Fibroblast of pulmonary artery (primary cell): ENCODE measurements around the gene SLC9A8.

Source experiments
- DNase-seq: peaks from one replicate; pipeline ENCODE4 v3.0.0-alpha.2; 2010; ENCODE audit warnings: low read depth
- H3K4me3 ChIP-seq: replicated peaks from 2 replicates; pipeline ENCODE4 v1.5.1; 2011; ENCODE audit warnings: low read depth, mild to moderate bottlenecking, control low read depth, low read length, moderate library complexity
- TF ChIP-seq, protein P1 (sequence below): IDR thresholded peaks from 2 replicates; pipeline ENCODE4 v1.5.1; 2011; ENCODE audit warnings: mild to moderate bottlenecking, control low read depth, low read length, inconsistent platforms; ENCODE audit errors: missing control alignments

The SLC9A8 gene

DNA sequence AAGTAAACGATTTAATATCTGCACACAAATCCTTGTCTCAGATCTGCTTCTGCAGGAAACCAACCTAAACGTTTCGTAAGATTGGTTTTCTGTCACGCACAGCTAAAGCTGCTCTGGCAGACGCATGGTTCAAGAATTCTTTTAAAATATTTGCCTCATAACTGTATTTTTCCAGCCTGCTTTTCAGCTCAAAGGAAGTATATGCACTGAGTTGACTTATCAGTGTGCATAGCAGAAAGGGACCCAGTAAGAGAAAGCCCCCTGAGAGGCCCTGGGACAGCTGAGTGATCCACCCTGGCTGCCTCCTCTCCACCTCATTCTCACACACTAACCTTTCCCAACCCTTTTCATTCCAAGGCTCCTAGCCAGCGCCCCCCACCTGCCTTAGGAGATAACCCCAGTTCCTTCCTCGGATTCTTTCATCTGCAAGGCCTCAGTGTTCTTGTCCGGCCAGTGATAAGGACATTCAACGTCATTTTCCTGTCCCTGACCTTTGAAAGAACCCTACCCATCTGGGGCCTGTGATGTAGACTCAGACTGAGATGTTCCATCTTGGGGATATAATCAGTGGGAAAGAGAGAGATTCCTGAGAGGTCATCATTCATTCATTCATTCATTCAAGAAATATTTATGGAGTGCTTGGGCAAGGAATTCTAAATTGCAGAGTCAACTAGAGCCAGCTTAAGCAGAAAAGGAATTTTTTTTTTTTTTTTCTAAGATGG lies 22.4 kb upstream of the SLC9A8 start:
- peak; percentile 96 for DNase-seq
- H3K4me3 ChIP-seq: no peak overlapping the region
- TF ChIP-seq, protein P1, sequence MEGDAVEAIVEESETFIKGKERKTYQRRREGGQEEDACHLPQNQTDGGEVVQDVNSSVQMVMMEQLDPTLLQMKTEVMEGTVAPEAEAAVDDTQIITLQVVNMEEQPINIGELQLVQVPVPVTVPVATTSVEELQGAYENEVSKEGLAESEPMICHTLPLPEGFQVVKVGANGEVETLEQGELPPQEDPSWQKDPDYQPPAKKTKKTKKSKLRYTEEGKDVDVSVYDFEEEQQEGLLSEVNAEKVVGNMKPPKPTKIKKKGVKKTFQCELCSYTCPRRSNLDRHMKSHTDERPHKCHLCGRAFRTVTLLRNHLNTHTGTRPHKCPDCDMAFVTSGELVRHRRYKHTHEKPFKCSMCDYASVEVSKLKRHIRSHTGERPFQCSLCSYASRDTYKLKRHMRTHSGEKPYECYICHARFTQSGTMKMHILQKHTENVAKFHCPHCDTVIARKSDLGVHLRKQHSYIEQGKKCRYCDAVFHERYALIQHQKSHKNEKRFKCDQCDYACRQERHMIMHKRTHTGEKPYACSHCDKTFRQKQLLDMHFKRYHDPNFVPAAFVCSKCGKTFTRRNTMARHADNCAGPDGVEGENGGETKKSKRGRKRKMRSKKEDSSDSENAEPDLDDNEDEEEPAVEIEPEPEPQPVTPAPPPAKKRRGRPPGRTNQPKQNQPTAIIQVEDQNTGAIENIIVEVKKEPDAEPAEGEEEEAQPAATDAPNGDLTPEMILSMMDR: no peak

DNA sequence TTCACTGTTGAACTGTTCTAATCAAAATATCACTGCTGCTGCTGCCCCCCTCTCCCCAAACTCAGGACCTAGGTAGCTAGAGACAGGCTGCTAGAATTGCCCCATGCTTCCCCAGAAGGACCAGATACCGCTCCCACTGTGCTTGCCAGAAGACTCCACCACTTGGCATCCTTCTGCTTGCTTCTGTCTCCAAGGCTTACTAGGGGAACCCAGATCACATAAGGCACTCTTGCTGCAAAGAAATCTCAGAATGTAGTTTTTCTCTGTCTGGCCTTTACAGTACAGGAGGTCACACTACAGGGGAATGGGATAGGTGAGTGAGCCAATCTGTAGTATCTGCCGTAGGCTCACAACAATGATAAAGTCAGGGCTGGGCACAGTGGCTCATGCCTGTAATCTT lies 21.5 kb upstream of the SLC9A8 start:
- TF ChIP-seq, protein P1: no peak
- no peak for DNase-seq

DNA sequence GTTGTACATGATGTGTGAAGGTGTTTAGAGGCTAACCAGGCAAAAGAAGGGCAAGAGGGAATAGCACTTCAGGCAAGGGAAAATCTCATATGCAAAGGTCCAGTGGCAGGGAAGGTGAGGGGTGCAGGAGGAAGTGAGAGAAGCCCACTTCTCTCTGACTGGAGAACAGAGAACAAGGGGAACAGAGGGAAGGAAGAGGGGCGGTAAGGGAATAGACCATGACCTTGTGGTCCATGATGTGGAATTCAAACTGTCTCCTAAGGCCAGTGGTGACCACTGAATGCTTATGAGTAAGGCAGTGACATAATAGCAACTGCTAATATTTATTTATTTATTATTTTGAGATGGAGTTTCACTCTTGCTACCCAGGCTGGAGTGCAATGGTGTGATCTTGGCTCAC lies 20.6 kb upstream of the SLC9A8 start:
- TF ChIP-seq, protein P1: no peak
- no peak overlapping the region for H3K4me3 ChIP-seq
- DNase-seq: no peak

More for the DNA sequence above, 21.5 kb upstream of the SLC9A8 start:
- H3K4me3 ChIP-seq: no peak overlapping the region

GRCh38 chr20:49792611-49793010 lies 20.0 kb upstream of the SLC9A8 start:
- no peak overlapping the region for H3K4me3 ChIP-seq
- TF ChIP-seq, protein P1: no peak
- DNase-seq: no peak

DNA sequence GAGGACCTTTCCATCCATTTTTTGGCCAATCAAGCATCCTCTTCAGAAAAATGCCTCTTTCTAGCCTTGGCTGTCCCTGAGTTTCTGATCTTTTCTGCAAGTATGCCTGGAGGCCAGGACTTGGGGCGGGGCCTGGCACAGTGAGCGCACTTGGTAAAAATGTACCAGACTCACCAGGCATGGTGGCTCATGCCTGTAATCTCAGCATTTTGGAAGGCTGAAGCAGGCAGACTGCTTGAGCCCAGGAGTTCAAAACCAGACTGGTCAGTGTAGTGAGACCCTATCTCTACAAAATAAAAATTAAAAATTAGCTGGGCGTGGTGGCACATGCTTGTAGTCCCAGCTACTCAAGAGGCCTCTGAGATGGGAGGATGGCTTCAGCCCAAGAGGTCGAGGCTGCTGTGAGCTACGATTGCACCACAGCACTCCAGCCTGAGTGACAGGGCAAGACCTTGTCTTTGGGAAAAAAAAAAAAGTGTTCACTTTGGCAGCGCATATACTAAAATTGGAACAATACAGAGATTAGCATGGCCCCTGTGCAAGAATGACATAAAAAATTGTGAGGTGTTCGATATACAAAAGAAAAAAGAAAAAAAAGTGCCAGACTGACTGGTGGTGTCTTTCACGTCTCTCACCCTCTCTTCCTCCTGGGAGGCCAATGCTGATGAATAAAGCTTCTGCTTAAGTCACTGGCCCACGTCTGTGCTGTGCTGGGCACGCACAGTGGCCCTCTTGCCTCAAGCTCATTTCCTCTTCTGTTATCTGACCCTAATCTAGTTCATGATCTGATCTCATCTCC lies 18.1 kb upstream of the SLC9A8 start:
- TF ChIP-seq, protein P1: no peak
- H3K4me3 ChIP-seq: no peak overlapping the region
- DNase-seq: no peak

GRCh38 chr20:49795135-49795424 lies 17.5 kb upstream of the SLC9A8 start:
- TF ChIP-seq, protein P1: no peak
- H3K4me3 ChIP-seq: no peak overlapping the region
- DNase-seq: no peak
